Measurements from ENCODE around the gene PTPDC1.

- TF ChIP-seq CTCF (IDR thresholded peaks at IDR 0.05), result no peak
- TF ChIP-seq EZH2 (IDR thresholded peaks at IDR 0.05), result no peak
- no peak for TF ChIP-seq EZH2phosphoT487 (IDR thresholded peaks at IDR 0.05)
Observed at GRCh38 chr9:94080249-94080648, 4.0 kb upstream of the PTPDC1 start.
